Measurements from ENCODE around the gene RBMS2.
A peak's percentile ranks its signal among the peaks of the same experiment; 100 is the strongest.

DNA sequence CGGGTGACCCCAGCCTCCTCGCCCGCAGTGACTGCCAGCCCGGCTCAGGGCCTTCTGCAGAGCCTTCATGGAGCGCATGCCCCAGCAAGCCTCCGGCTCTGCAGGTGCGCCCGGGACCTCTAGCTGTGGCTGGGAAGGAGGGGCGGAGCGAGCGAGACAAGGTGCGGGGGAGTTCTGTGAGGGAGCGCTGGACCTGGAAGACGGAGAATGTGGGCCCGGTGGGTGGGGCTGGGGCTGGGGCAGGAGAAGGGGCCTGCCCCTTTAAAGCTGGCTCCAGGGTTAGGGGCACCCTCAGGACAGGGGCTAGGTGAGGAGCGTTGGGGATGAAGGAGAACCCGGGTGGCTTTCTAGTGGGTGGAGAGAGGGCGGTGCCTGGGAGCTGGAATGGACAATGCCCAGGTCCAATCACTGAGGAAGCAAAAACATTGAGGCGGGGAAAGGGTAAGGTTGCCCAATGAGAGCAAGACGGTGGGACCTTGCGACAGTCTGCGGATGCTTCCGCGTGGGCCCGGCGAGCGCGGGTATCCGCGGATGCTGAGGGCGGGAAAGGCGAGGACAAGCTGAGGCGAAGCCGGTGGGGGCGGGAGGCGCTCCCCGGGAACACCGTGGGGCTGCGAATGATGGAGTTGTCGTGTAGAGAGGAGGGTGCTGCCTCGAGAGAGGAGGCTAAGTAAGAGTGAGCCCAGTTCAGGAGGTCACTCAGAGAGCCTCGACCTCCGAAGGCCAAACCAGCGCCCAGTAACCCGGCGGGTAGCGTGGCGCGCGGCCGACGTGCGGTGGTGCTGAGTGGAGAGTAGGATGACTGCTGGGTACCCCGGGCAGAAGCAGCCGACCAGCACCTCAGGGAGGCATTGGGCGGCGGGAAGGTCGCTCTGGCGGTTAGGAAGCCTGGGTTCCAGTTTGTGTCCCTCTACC is 33.3 kb upstream of the RBMS2 start, which contains the start of gene GLS2:
- TF ChIP-seq, protein P1, sequence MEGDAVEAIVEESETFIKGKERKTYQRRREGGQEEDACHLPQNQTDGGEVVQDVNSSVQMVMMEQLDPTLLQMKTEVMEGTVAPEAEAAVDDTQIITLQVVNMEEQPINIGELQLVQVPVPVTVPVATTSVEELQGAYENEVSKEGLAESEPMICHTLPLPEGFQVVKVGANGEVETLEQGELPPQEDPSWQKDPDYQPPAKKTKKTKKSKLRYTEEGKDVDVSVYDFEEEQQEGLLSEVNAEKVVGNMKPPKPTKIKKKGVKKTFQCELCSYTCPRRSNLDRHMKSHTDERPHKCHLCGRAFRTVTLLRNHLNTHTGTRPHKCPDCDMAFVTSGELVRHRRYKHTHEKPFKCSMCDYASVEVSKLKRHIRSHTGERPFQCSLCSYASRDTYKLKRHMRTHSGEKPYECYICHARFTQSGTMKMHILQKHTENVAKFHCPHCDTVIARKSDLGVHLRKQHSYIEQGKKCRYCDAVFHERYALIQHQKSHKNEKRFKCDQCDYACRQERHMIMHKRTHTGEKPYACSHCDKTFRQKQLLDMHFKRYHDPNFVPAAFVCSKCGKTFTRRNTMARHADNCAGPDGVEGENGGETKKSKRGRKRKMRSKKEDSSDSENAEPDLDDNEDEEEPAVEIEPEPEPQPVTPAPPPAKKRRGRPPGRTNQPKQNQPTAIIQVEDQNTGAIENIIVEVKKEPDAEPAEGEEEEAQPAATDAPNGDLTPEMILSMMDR (IDR thresholded peaks at IDR 0.05) = no peak
- peak in 1 of 4 donors; percentile 17 for TF ChIP-seq POLR2A (IDR thresholded peaks at IDR 0.05)
